K562 (cell line): Measurements from ENCODE around the gene TMEM245. TPM values are rescaled to one million over a fixed set of nuclear protein-coding genes. Genes with fewer than 3 reads are reported as not detected.

ENCODE experiments used
- ATF2 ChIP-seq: sonication (generic); formaldehyde crosslinking; IDR thresholded peaks from 2 replicates; pipeline ENCODE4 v1.8.1; 2022; ENCODE audit warnings: missing genetic modification reagents
- BRCA1 ChIP-seq, 2 experiments: fragments of 450-650 bp in 1 of 2; sonication (generic) in 1 of 2; formaldehyde crosslinking in 1 of 2; IDR thresholded peaks; 2 replicates each; pipeline versions ENCODE4 v1.5.0 to v1.6.1; 2017 to 2020; ENCODE audit warnings: mild to moderate bottlenecking in 1 of 2, missing genetic modification reagents in 1 of 2
- CGGBP1 ChIP-seq: fragments of 250-450 bp; sonication (Bioruptor Pico); IDR thresholded peaks from 2 replicates; pipeline ENCODE4 v1.9.0; 2021; ENCODE audit warnings: mild to moderate bottlenecking
- CHD2 ChIP-seq: IDR thresholded peaks from 2 replicates; pipeline ENCODE4 v1.6.1; 2011; ENCODE audit warnings: low read depth, low read length
- JUNB ChIP-seq: fragments of 450-650 bp; formaldehyde crosslinking; conservative IDR thresholded peaks from 2 replicates; pipeline ENCODE4 v1.4.0; 2020; ENCODE audit warnings: mild to moderate bottlenecking
- KDM1A ChIP-seq, 2 experiments: fragments of 450-650 bp; IDR thresholded peaks; 2 replicates each; pipeline ENCODE4 v1.6.1; 2016; ENCODE audit warnings: mild to moderate bottlenecking in 2 of 2
- LCOR ChIP-seq: sonication (generic); formaldehyde crosslinking; IDR thresholded peaks from 2 replicates; pipeline ENCODE4 v1.8.0; 2022; ENCODE audit warnings: mild to moderate bottlenecking, missing genetic modification reagents
- NBN ChIP-seq: fragments of 450-650 bp; IDR thresholded peaks from 2 replicates; pipeline ENCODE4 v1.6.1; 2016; ENCODE audit warnings: low read depth, mild to moderate bottlenecking
- NR3C1 ChIP-seq: sonication (generic); formaldehyde crosslinking; IDR thresholded peaks from 2 replicates; pipeline ENCODE4 v1.8.1; 2022; ENCODE audit warnings: missing genetic modification reagents
- RBM17 ChIP-seq: fragments of 200-400 bp; formaldehyde crosslinking; IDR thresholded peaks from 2 replicates; pipeline ENCODE4 v1.6.1; 2017; ENCODE audit warnings: low read depth, mild to moderate bottlenecking, low read length, borderline replicate concordance
- SMARCA4 ChIP-seq: fragments of 450-650 bp; IDR thresholded peaks from 2 replicates; pipeline ENCODE4 v1.6.1; 2016
- TAF15 ChIP-seq: fragments of 200-400 bp; formaldehyde crosslinking; IDR thresholded peaks from 2 replicates; pipeline ENCODE4 v1.6.1; 2017; ENCODE audit warnings: mild to moderate bottlenecking, low read depth, low read length, moderate library complexity
- TSC22D4 ChIP-seq: fragments of 450-650 bp; IDR thresholded peaks from 2 replicates; pipeline ENCODE4 v1.6.1; 2016; ENCODE audit warnings: missing genetic modification characterization, missing biosample characterization, control low read depth
- ZNF121 ChIP-seq: sonication (generic); formaldehyde crosslinking; conservative IDR thresholded peaks from 2 replicates; pipeline ENCODE4 v1.8.0; 2022; ENCODE audit warnings: missing genetic modification reagents
- ZNF175 ChIP-seq: fragments of 200-800 bp; sonication (Bioruptor generic); IDR thresholded peaks from 2 replicates; pipeline ENCODE4 v1.6.1; 2016; ENCODE audit warnings: low read depth, mild to moderate bottlenecking, missing genetic modification characterization, missing compliant biosample characterization
- ZNF277 ChIP-seq: fragments of 250-450 bp; sonication (Bioruptor Pico); IDR thresholded peaks from 2 replicates; pipeline ENCODE4 v1.8.0; 2022; ENCODE audit warnings: inconsistent platforms, mild to moderate bottlenecking, moderate library complexity, borderline replicate concordance
- polyA plus RNA-seq, 8 experiments: library from polyadenylated mRNA; depleted of rRNA in 4 of 8; stranded (reverse) in 5 of 8; unstranded in 3 of 8; fragments of >200 nt; fragmentation: Nextera tagmentation in 2 of 8; fragmentation: Illumina TruSeq in 1 of 8; extraction: Ambion mirVana in 2 of 8; extraction: Trizol in 1 of 8; gene quantifications; 2 replicates each; pipeline versions ENCODE4 v1.2.1 to v1.2.3, GENCODE V29; 2011 to 2014; ENCODE audit warnings: inconsistent platforms in 1 of 8, missing spikeins in 1 of 8
- total RNA-seq, 7 experiments: library from RNA; depleted of rRNA in 6 of 7; stranded (reverse); fragments of >200 nt in 6 of 7; fragmentation: Illumina TruSeq in 2 of 7; extraction: Trizol in 2 of 7; gene quantifications; 2 replicates each; pipeline versions ENCODE4 v1.2.1 to v1.2.3, GENCODE V29; 2011 to 2021; ENCODE audit warnings: low replicate concordance in 1 of 7

The TMEM245 gene
- total and polyA plus RNA-seq, 9 of the 15 experiments (the other 6 are each of a cell fraction or from before 2014, with no cell fraction given), result 8.5 to 43.2 (median 24.3) TPM

GRCh38 chr9:109132567-109133021 is 12.8 kb upstream of the TMEM245 start (continued):
- TF ChIP-seq TSC22D4 (tag) (no peak), JUNB (CRISPR knock-in tag) (no peak), ZNF277 (CRISPR knock-in tag) (no peak), NR3C1 (CRISPR knock-in tag) (no peak), ZNF175 (CRISPR knock-in tag) (no peak), KDM1A (IDR thresholded peaks at IDR 0.05) (peak; percentile 76 to 81), ATF2 (CRISPR knock-in tag) (no peak), NBN (no peak; the same call in 1 of the 2 replicates), BRCA1 (IDR thresholded peaks at IDR 0.05) (no peak), BRCA1 (CRISPR knock-in tag; IDR thresholded peaks at IDR 0.05) (no peak), CHD2 (no peak), ZNF121 (CRISPR knock-in tag) (no peak), TAF15 (no peak), SMARCA4 (peak; percentile 90), CGGBP1 (no peak), LCOR (CRISPR knock-in tag) (peak; percentile 71; the same call in 1 of the 2 replicates), RBM17 (no peak)
